ENCODE data around the gene TRAK2.

GRCh38 chr2:201490291-201490690 lies 39.0 kb upstream of the TRAK2 start:
- TF ChIP-seq CTCF (conservative IDR thresholded peaks at IDR 0.05; ENCODE audit: low read depth, low read length) = no peak
- TF ChIP-seq EZH2 (IDR thresholded peaks at IDR 0.05; ENCODE audit: low read length, unreplicated experiment) = no peak
- TF ChIP-seq EZH2phosphoT487 (IDR thresholded peaks at IDR 0.05; ENCODE audit: borderline replicate concordance, low read length) = no peak
